HG02943 (cell line): Measurements from ENCODE around the gene MAP2K5.

Experiments
- ATAC-seq: cut with Tn5 transposase; IDR thresholded peaks from one replicate; pipeline ENCODE4 v1.9.1; 2021; ENCODE audit warnings: mild to moderate bottlenecking, low read depth, moderate library complexity; ENCODE audit not compliant: unreplicated experiment

Gene MAP2K5

GRCh38 chr15:67829647-67830504 is 287.4 kb downstream of the MAP2K5 start:
- no peak for ATAC-seq

- no peak for ATAC-seq
Measured at GRCh38 chr15:67831363-67831762, 288.9 kb downstream of the MAP2K5 start.

- no peak for ATAC-seq
Measured at GRCh38 chr15:67832031-67832551, 289.6 kb downstream of the MAP2K5 start.

GRCh38 chr15:67832897-67833709 is 290.6 kb downstream of the MAP2K5 start:
- no peak for ATAC-seq

GRCh38 chr15:67833710-67834511 is 291.4 kb downstream of the MAP2K5 start:
- ATAC-seq = no peak

- no peak for ATAC-seq
Measured at GRCh38 chr15:67834581-67835296, 292.2 kb downstream of the MAP2K5 start.

GRCh38 chr15:67835297-67836133 is 293.0 kb downstream of the MAP2K5 start:
- ATAC-seq = no peak

- no peak for ATAC-seq
Measured at GRCh38 chr15:67836134-67836455, 293.6 kb downstream of the MAP2K5 start.

- no peak for ATAC-seq
Measured at GRCh38 chr15:67836477-67836876, 294.0 kb downstream of the MAP2K5 start.

GRCh38 chr15:67836955-67837354 is 294.5 kb downstream of the MAP2K5 start:
- no peak for ATAC-seq

GRCh38 chr15:67838789-67839332 is 296.4 kb downstream of the MAP2K5 start:
- no peak for ATAC-seq

- ATAC-seq = peak; percentile 17
Measured at GRCh38 chr15:67839499-67839928, 297.0 kb downstream of the MAP2K5 start.

- ATAC-seq = peak; percentile 83
Measured at GRCh38 chr15:67839929-67840748, 297.6 kb downstream of the MAP2K5 start, which contains the start of gene RNU6-1. RNU6-1 (minus strand) TSS chr15:67840045.

GRCh38 chr15:67840749-67841512 is 298.4 kb downstream of the MAP2K5 start:
- ATAC-seq = no peak

- no peak for ATAC-seq
Measured at GRCh38 chr15:67841513-67841762, 298.9 kb downstream of the MAP2K5 start.

GRCh38 chr15:67843092-67843501 is 300.6 kb downstream of the MAP2K5 start:
- no peak for ATAC-seq

GRCh38 chr15:67843571-67844387 is 301.3 kb downstream of the MAP2K5 start:
- no peak for ATAC-seq
